GM23248 (cell line): ENCODE measurements around the gene THAP8. TPM values are rescaled to one million over a fixed set of nuclear protein-coding genes. Genes with fewer than 3 reads are reported as not detected.

Source experiments
- DNase-seq: peaks from one replicate; pipeline ENCODE4 v3.0.0-alpha.2; 2015
- H2AFZ ChIP-seq: fragments of 200-600 bp; sonication (generic); 2 replicates; pipeline ENCODE4 v1.6.1; 2016; ENCODE audit warnings: antibody characterized with exemption
- H3F3A ChIP-seq: fragments of 200-600 bp; sonication (generic); 2 replicates; pipeline ENCODE4 v1.6.1; 2016; ENCODE audit warnings: mild to moderate bottlenecking, antibody characterized with exemption, mixed run types; ENCODE audit not compliant: insufficient read depth
- H3K27ac ChIP-seq: fragments of 200-600 bp; sonication (generic); 2 replicates; pipeline ENCODE4 v1.5.1; 2016; ENCODE audit warnings: mild to moderate bottlenecking
- H3K27me3 ChIP-seq: fragments of 200-600 bp; sonication (generic); replicated peaks from 2 replicates; pipeline ENCODE4 v1.6.1; 2016; ENCODE audit warnings: mild to moderate bottlenecking; ENCODE audit not compliant: insufficient read depth
- H3K36me3 ChIP-seq: fragments of 200-600 bp; sonication (generic); 2 replicates; pipeline ENCODE4 v1.6.1; 2016; ENCODE audit warnings: low read depth, mild to moderate bottlenecking
- H3K4me1 ChIP-seq: fragments of 200-600 bp; sonication (generic); 2 replicates; pipeline ENCODE4 v1.6.1; 2016; ENCODE audit warnings: mild to moderate bottlenecking; ENCODE audit not compliant: insufficient read depth
- H3K4me2 ChIP-seq: fragments of 200-600 bp; sonication (generic); one replicate; pipeline ENCODE4 v1.6.1; 2016; ENCODE audit warnings: mild to moderate bottlenecking; ENCODE audit not compliant: unreplicated experiment
- H3K4me3 ChIP-seq: fragments of 200-600 bp; sonication (generic); 2 replicates; pipeline ENCODE4 v1.5.1; 2016; ENCODE audit warnings: mild to moderate bottlenecking
- H3K79me2 ChIP-seq: fragments of 200-600 bp; sonication (generic); 2 replicates; pipeline ENCODE4 v1.6.1; 2016; ENCODE audit warnings: mild to moderate bottlenecking; ENCODE audit not compliant: insufficient read depth
- H3K9ac ChIP-seq: fragments of 200-600 bp; sonication (generic); 2 replicates; pipeline ENCODE4 v1.6.1; 2016; ENCODE audit warnings: mild to moderate bottlenecking
- H3K9me2 ChIP-seq: fragments of 200-600 bp; sonication (generic); 2 replicates; pipeline ENCODE4 v1.6.1; 2016; ENCODE audit warnings: mixed run types, mild to moderate bottlenecking, moderate library complexity; ENCODE audit not compliant: insufficient read depth
- H3K9me3 ChIP-seq: fragments of 200-600 bp; sonication (generic); one replicate; pipeline ENCODE4 v1.6.1; 2017; ENCODE audit warnings: low read depth
- H4K20me1 ChIP-seq: fragments of 200-600 bp; sonication (generic); 2 replicates; pipeline ENCODE4 v1.6.0; 2016; ENCODE audit not compliant: insufficient read depth
- EZH2 ChIP-seq: fragments of 200-600 bp; sonication (generic); IDR thresholded peaks from 2 replicates; pipeline ENCODE4 v1.6.1; 2018; ENCODE audit warnings: antibody characterized with exemption, mild to moderate bottlenecking; ENCODE audit not compliant: insufficient read depth, poor library complexity, severe bottlenecking
- EZH2phosphoT487 ChIP-seq: fragments of 200-600 bp; sonication (generic); IDR thresholded peaks from 2 replicates; pipeline ENCODE4 v1.6.1; 2018; ENCODE audit warnings: antibody characterized with exemption, moderate library complexity, mild to moderate bottlenecking, low read depth; ENCODE audit not compliant: insufficient read depth
- WGBS, 2 experiments: methylation state at CpG; one replicate each; pipeline ENCODE4 v1.1.6; 2015 to 2017; ENCODE audit warnings: low lambda C conversion rate in 2 of 2, low coverage in 1 of 2; ENCODE audit errors: missing lambda C conversion rate in 2 of 2; 5-methylcytosine and 5-hydroxymethylcytosine counted together
- in situ Hi-C: fragments of 300-500 bp; cut with MboI; formaldehyde crosslinking; loops from 2 replicates; pipeline ENCODE4 v1.15.0; 2020
- polyA plus RNA-seq: library from polyadenylated mRNA; unstranded; fragments of >200 nt; fragmentation: Nextera tagmentation; extraction: Ambion mirVana; gene quantifications from 2 replicates; pipeline ENCODE4 v1.2.1, GENCODE V29; 2016
- total RNA-seq: library from RNA; depleted of rRNA; stranded (reverse); fragments of >200 nt; shearing (Covaris generic); gene quantifications from 2 replicates; pipeline ENCODE4 v1.2.3, GENCODE V29; 2014; rRNA removed

The THAP8 gene
- total RNA-seq (3.8 and 8.2 TPM in 2 replicates), polyA plus RNA-seq (11.8 and 12.8 TPM in 2 replicates)

GRCh38 chr19:36054119-36054732, at the start of gene THAP8:
Gene THAP8 (minus strand): TSS chr19:36054285. CDS start chr19:36054217, 68 bp downstream.
- peak within 1 kb of the TSS; percentile 91 for H3K4me2 ChIP-seq
- H3K9me3 ChIP-seq, result no peaks in the 10 kb centered on the region
- no peaks in the 10 kb centered on the region for H3K9me2 ChIP-seq
- TF ChIP-seq EZH2 (no peak), EZH2phosphoT487 (no peak)
- in situ Hi-C loops, result no loop called here
- H4K20me1 ChIP-seq, result no peaks in the 10 kb centered on the region
- H3K27ac ChIP-seq, result peak within 1 kb of the TSS; percentile 91
- peaks cover 38% of the 10 kb centered on the region for H3K79me2 ChIP-seq
- no peaks in the 10 kb centered on the region for H3K27me3 ChIP-seq
- H3K36me3 ChIP-seq, result no peaks in the 10 kb centered on the region
- H3K4me3 ChIP-seq, result peak within 1 kb of the TSS; percentile 86
- peak; percentile 100 for DNase-seq
- H3F3A ChIP-seq, result peaks cover 14% of the 10 kb centered on the region
- peak within 1 kb of the TSS; percentile 83 for H3K9ac ChIP-seq
- H3K4me1 ChIP-seq, result peaks cover 5% of the 10 kb centered on the region
- 1 to 2% methylated on average over 44 to 56 of the region's 56 CpGs for WGBS, 2 experiments
- peak within 1 kb of the TSS; percentile 94 for H2AFZ ChIP-seq

DNA sequence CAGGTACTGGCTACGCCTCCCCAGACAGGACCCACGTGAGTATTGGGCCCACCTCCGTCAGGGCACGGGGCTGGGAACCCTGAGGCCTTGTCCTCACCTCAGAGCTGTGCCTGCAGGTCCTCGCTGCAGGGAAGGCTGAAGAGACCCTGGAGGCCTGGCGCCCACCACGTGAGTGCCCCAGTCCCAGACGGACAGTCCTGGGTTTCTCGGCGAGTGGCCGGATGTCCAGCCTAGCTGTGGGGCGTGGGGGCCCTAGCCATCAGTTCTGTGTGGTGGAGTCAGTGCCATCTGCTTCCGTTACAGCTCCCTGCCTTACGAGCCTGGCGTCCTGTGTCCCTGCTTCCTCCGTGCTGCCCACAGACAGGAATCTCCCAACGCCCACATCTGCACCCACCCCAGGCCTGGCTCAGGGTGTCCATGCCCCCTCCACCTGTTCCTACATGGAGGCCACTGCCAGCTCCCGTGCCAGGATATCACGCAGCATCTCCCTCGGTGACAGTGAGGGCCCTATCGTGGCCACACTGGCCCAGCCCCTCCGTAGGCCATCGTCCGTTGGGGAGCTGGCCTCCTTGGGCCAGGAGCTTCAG, 49.0 kb upstream of the THAP8 start:
- Histone ChIP-seq H3K79me2 (no peaks in the 10 kb centered on the region), H2AFZ (no peak overlapping the region), H3K4me2 (no peak overlapping the region), H3K9ac (no peak overlapping the region), H3K27ac (no peak overlapping the region), H3K4me1 (no peaks in the 10 kb centered on the region), H3K9me2 (no peaks in the 10 kb centered on the region), H3K27me3 (no peaks in the 10 kb centered on the region), H3K4me3 (no peak overlapping the region), H3K36me3 (no peaks in the 10 kb centered on the region), H3F3A (no peaks in the 10 kb centered on the region), H3K9me3 (no peaks in the 10 kb centered on the region), H4K20me1 (no peaks in the 10 kb centered on the region)
- no peak for DNase-seq
- TF ChIP-seq EZH2phosphoT487, result no peak
- no peak for TF ChIP-seq EZH2
- 92 to 93% methylated on average over 23 to 24 of the region's 24 CpGs for WGBS, 2 experiments
- in situ Hi-C loops, result no loop called here

DNA sequence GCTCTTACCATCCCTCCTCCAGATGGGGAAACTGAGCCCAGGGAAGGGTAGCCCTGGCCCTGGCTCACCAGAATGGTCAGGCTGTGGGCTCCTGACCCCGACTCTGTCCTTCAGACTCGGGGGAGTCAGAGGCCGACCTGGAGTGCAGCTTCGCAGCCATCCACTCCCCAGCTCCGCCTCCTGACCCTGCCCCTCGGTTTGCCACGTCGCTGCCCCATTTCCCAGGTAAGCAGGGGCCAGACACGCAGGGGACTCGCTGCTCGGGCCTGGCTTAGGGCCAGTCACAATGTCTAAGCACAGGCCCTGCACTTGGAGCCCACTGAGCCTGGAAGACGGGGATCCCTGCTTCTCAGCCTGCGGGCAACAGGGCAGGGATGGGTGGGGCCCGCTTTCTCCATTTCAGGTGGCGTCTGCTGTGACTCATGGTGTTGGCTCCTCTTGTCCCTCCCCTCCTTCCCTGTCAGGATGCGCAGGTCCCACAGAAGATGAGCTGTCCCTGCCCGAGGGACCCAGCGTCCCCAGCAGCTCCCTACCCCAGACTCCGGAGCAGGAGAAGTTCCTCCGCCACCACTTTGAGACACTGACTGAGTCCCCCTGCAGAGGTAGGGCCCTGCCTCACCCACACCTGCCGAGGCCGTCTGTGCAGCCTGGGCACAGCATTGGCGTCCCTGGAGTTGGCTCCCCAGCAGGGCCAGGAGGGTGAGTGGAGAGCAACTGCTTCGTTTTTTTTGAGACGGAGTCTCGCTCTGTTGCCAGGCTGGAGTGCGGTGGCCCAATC, 47.7 kb upstream of the THAP8 start:
- no peaks in the 10 kb centered on the region for H3K9me3 ChIP-seq
- TF ChIP-seq EZH2phosphoT487, result no peak
- no peak for TF ChIP-seq EZH2
- no peaks in the 10 kb centered on the region for H3K27me3 ChIP-seq
- no peak overlapping the region for H3K4me2 ChIP-seq
- no peaks in the 10 kb centered on the region for H3K36me3 ChIP-seq
- WGBS, 2 experiments, result 90% methylated on average over 27 of the region's 27 CpGs
- no peaks in the 10 kb centered on the region for H3K79me2 ChIP-seq
- H2AFZ ChIP-seq, result no peak overlapping the region
- no peak overlapping the region for H3K9ac ChIP-seq
- no peak overlapping the region for H3K27ac ChIP-seq
- H3K4me1 ChIP-seq, result no peaks in the 10 kb centered on the region
- DNase-seq, result no peak
- H3F3A ChIP-seq, result no peaks in the 10 kb centered on the region
- no peak overlapping the region for H3K4me3 ChIP-seq
- in situ Hi-C loops, result no loop called here
- no peaks in the 10 kb centered on the region for H4K20me1 ChIP-seq
- H3K9me2 ChIP-seq, result no peaks in the 10 kb centered on the region

GRCh38 chr19:36100476-36100875, 46.4 kb upstream of the THAP8 start:
- H3K4me3 ChIP-seq, result no peak overlapping the region
- H3K9me3 ChIP-seq, result no peaks in the 10 kb centered on the region
- H3K79me2 ChIP-seq, result no peaks in the 10 kb centered on the region
- no peaks in the 10 kb centered on the region for H3K4me1 ChIP-seq
- no peak overlapping the region for H3K27ac ChIP-seq
- in situ Hi-C loops, result no loop called here
- no peak for TF ChIP-seq EZH2
- TF ChIP-seq EZH2phosphoT487, result no peak
- H4K20me1 ChIP-seq, result no peaks in the 10 kb centered on the region
- H3K36me3 ChIP-seq, result no peaks in the 10 kb centered on the region
- H3F3A ChIP-seq, result no peaks in the 10 kb centered on the region
- DNase-seq, result no peak
- H2AFZ ChIP-seq, result no peak overlapping the region
- no peak overlapping the region for H3K4me2 ChIP-seq
- no peak overlapping the region for H3K9ac ChIP-seq
- H3K27me3 ChIP-seq, result no peaks in the 10 kb centered on the region
- H3K9me2 ChIP-seq, result no peaks in the 10 kb centered on the region
- WGBS, 2 experiments, result 100% methylated on average over 3 to 5 of the region's 5 CpGs
